NCI-H1417 treated with DMSO at 0.1 percent for 48 hours (cell line): ENCODE results near the gene ERC1.

Experiments
- DNase-seq: peaks from one replicate; lab custom pipeline; 2025; lab: John Stamatoyannopoulos, UW

The ERC1 gene

GRCh38 chr12:1403417-1403816 lies 412.4 kb downstream of the ERC1 start:
- DNase-seq = no peak

- DNase-seq = no peak
These were observed 414.6 kb downstream of the ERC1 start for GRCh38 chr12:1405619-1406018.

- no peak for DNase-seq
These were observed 419.8 kb downstream of the ERC1 start for GRCh38 chr12:1410794-1411193.

- no peak for DNase-seq
These were observed 422.9 kb downstream of the ERC1 start for GRCh38 chr12:1413930-1414329.

GRCh38 chr12:1418144-1418543 lies 427.1 kb downstream of the ERC1 start:
- DNase-seq = no peak

- no peak for DNase-seq
These were observed 428.9 kb downstream of the ERC1 start for GRCh38 chr12:1419849-1420371.

GRCh38 chr12:1421091-1421846 lies 430.2 kb downstream of the ERC1 start:
- no peak for DNase-seq

GRCh38 chr12:1422604-1423315 lies 431.7 kb downstream of the ERC1 start:
- DNase-seq = no peak

- no peak for DNase-seq
These were observed 433.8 kb downstream of the ERC1 start for GRCh38 chr12:1424674-1425395.

GRCh38 chr12:1425396-1425729 lies 434.3 kb downstream of the ERC1 start:
- no peak for DNase-seq

- no peak for DNase-seq
These were observed 437.6 kb downstream of the ERC1 start for GRCh38 chr12:1428671-1429070.

GRCh38 chr12:1429980-1430379 lies 439.0 kb downstream of the ERC1 start:
- DNase-seq = no peak

GRCh38 chr12:1434296-1434955 lies 443.4 kb downstream of the ERC1 start:
- no peak for DNase-seq

- no peak for DNase-seq
These were observed 444.0 kb downstream of the ERC1 start for GRCh38 chr12:1435044-1435443.

GRCh38 chr12:1435456-1435855 lies 444.4 kb downstream of the ERC1 start:
- DNase-seq = no peak

- DNase-seq = no peak
These were observed 445.0 kb downstream of the ERC1 start for GRCh38 chr12:1436015-1436414.

GRCh38 chr12:1436981-1437380 lies 446.0 kb downstream of the ERC1 start:
- no peak for DNase-seq

GRCh38 chr12:1439201-1439600 lies 448.2 kb downstream of the ERC1 start:
- no peak for DNase-seq

GRCh38 chr12:1439687-1440086 lies 448.7 kb downstream of the ERC1 start:
- DNase-seq = no peak

- no peak for DNase-seq
These were observed 452.6 kb downstream of the ERC1 start for GRCh38 chr12:1443421-1444141.

GRCh38 chr12:1444142-1444516 lies 453.1 kb downstream of the ERC1 start:
- DNase-seq = no peak

- DNase-seq = no peak
These were observed 454.8 kb downstream of the ERC1 start for GRCh38 chr12:1445807-1446206.
